ENCODE measurements around the gene TM4SF1. TPM values are rescaled to one million over a fixed set of nuclear protein-coding genes. Genes with fewer than 3 reads are reported as not detected.

The TM4SF1 gene, protein sequence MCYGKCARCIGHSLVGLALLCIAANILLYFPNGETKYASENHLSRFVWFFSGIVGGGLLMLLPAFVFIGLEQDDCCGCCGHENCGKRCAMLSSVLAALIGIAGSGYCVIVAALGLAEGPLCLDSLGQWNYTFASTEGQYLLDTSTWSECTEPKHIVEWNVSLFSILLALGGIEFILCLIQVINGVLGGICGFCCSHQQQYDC
- 760 and 799 TPM in 2 replicates for total RNA-seq

DNA sequence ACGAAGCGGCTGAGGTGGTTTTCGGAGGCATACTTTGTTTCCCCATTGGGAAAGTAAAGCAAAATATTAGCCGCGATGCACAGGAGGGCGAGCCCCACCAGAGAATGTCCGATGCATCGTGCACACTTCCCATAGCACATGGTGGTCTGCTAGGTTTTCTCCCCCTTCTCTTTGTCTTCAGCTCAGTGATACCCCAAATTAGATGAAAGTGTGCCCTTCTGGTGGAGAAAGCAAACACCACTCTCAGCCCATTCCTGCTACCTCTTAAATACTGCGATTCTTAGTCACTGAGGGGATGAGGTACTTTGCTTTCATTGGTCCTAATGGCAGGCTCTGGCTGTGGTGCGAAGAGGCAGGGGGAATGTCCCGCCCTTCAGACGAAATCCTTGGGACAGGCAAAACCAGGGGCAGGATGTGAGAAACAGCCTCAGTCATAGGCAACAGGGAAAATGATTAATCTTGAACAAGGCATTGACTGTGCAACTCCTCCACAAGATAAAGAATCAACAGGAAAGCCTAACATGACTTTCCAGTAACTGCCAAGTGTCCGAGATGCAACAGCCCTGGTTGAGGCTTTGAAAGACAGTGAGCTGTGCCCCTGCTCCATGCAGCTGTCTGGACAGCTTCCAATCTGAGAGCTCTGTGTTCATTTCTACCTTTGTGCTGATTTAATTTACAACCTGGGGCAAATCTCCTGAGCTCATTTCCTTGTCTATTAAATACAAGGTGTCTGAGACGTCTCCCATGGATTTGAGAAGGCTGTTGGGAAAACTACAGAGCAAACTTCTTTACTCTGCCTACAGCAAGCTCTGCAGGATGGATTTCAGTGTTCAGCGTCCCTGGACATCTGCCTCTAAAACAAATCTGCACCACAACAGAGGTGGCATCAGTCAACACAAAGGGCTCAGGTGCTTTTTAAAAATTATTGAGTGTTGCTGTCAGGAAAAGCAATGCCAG, at the start of gene TM4SF1:
Gene TM4SF1 (minus strand): TSS at position 242 of the 957 bp plus-strand sequence. CDS start 102 bp downstream, at position 140.

DNA sequence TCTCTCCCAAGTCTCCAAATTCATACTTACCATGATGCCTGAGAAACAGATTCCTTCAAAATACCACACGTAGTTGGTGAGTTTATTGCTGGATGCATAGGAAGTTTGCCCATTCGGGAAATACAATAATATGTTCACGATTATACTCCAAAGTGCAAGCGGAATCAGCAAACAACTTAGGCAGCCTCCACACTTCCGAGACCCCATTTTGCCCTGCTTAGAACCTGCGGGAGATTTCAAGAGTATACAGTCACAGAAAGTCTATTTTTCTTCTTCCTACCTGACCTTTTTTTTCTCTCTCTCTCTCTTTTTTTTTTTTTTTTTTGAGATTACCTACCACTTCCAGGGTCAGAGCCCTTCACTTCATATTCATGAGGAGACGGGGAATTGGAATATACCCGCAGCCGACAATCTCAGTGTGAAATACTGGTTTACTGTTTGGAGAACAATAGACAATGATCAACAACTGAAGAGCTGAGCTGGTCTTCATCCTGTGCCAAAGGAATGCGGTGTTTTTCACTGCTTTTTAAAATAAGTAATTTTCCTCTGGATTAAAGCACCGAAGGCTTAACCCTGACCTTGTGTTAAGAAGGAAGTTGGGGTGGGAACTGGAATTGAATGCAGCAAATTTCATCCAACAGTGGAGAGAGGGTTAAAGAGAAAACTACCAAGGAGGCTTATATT, 44.1 kb downstream of the TM4SF1 start, which contains the start of gene TM4SF18:
Gene TM4SF18 (minus strand): TSS at position 461 of the 684 bp plus-strand sequence. CDS start 254 bp downstream, at position 207.

Other genes with a start within 250 kb of the TM4SF1 start
- 9.2 and 17.8 TPM in 2 replicates for gene HPS3, start 248.0 kb downstream of the TM4SF1 start, total RNA-seq
- 13.7 and 14.1 TPM in 2 replicates for gene CP, start 155.8 kb downstream of the TM4SF1 start, total RNA-seq
- 0.36 and 2.4 TPM in 2 replicates for gene TM4SF18, start 44.0 kb downstream of the TM4SF1 start, total RNA-seq
- gene TM4SF4, start 97.0 kb upstream of the TM4SF1 start, total RNA-seq: not detected in 2 replicates